CD4-positive, alpha-beta T cell treated with Interleukin-4 for 4 hours (primary cell): ENCODE data around the gene ANO3.

Experiments used
- DNase-seq: peaks from one replicate; pipeline ENCODE4 v3.0.0-alpha.2; 2020

ANO3 gene

DNA sequence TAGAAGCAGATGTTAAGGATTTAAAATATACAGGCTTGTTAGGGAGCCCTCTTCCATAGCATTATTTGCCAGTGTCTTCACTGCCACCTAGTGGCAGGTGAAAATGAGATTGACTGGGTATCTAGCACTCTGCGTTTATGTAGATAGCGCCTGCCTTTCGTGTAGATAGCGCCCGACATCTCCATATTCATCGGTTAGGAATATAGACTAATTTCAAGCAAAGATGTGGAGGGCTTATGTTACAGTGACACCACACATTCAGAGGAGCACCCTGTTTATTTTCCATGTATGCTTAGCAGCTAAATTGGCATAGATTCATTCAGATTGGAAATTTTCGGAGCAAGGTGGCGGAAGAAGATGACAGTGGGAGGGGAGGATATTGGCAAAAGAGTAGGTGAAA lies 318.0 kb downstream of the ANO3 start:
- peak; percentile 1 for DNase-seq

DNA sequence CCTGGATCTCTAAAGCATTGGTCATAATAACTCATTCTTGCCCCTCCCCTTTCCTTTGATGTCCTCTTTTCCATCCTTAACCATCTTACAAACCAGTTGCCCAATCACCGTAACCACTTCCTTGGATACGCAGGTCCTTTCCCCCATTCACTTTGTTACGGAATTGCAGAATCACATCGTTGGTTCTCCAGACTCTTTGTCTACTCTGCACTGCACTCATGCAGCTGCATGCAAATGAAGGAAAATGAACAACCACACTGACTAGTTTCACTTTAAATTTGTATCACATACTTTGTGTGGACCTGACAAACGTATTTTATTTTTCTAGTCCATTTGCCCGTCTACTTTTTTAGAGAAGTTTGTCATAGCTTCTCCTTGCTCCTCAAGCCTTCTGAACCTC lies 320.0 kb downstream of the ANO3 start:
- no peak for DNase-seq

DNA sequence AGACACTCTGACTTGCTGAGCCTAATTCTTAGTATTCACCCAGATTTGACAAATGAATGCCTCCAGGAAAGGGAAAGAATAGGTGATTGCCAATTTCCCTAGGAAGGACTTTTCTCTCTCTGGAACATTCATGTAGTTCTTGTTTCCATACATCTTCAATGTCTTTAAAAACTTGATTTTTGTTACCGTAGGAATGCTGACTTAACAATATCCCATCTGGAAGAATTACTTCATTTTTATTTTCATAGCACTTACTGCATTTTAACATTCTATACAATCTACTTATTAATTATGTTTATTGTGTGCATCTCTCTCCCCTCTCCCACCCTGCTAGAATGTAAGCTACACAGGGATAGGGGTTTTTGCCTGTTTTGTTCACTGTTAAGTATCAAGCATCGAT lies 323.4 kb downstream of the ANO3 start:
- DNase-seq: no peak

DNA sequence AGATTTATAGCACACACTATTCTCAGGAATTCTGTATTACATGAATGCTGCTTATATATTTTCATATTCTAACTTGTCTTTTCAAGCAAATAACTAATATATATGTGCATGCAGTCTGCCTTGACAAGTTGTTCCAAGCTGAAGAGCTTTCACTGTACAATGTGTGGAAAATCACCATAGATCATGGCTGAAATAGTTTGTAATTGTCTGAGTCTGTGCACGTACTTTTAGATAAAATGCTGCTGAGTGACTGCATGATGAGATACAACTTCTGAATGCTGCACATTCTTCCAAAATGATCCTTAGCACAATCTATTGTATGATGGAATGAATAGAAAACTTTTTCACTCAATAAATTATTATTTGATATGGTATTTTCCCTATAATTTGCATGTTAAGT lies 331.0 kb downstream of the ANO3 start:
- no peak for DNase-seq

DNA sequence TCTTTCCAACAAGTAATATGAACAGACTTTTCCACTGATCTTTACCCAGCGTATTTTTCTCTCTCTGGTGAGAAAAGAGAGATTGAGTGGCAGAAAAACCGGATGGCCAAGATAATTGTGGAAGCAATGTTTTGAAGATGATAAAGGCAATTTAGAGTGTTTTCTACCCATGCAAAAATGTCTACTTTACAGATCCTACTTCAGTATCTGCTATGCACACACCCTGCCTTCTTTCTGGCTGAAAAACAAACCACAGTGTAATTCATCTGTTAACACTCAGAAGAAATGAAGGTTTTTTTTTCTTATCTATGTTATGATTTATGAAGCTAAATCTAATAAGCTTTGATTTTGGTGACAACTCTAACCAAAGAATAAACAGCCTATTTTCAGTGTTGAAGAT lies 333.1 kb downstream of the ANO3 start:
- no peak for DNase-seq

DNA sequence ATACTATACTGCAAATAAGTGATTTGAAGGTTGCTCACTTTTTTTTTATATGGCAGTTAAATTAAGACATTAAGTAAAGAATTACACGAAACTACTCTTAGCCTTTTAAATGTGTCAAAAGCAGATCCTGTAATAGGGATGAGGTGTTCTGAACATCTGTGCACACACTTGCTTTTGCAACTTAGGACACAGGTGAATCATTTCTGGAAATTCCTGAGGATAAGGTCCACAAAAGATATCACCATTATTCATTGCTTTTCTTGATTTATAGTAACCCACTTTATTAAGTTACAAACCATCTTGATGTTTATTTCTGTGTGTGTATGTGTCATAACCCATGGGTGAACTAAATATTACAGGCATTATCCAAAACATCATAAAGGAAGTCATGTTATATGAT lies 334.0 kb downstream of the ANO3 start:
- no peak for DNase-seq

DNA sequence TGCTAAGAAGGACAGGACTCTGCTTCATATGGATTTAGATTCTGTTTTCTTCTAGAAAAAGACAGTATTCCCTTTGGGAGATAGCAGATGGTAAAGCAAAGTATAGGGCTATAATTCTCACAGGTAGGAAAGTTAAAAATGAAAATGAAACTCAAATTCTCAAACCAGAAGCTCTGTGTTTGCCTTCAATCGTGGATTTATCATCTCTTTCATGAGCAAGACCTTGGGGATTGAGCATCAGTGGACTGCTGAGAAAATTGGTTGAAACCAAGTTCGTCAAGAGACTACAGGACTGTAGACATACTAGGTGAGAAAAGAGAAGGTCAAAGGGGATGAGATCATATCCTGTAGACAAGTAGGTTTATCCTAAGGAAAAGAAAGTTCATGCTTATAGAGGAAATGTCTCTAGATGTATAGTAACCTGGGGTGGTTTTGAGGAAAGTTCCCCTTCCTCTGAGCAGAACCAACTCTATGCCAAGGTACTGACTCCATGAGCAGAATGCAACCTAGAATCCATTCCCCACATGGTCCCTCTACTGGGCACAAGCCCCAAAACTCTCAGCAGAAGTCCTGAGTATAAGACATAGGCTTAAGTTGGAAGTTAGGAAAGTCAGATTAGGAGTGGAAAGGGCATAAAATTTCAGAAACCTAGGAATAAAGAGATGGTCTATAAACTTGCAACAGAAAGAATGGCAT lies 343.5 kb downstream of the ANO3 start:
- no peak for DNase-seq

DNA sequence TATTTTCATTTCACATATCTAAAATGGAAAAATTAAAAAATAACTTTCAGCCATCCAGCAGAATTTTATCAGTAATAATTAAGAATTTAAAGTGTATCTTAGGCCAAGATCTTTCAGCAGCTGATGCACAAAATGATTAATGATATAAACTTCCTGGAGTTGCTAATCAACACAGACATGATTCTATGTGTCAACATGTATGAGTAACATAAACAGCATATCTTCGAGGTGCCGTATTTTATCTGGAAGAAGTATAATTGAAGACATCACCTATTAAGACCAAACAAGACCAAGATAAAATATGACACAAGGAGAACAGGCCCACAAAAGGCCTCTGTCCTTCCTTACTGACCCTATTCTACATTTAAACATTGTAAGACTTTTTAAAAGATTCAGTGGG lies 344.7 kb downstream of the ANO3 start:
- DNase-seq: no peak

DNA sequence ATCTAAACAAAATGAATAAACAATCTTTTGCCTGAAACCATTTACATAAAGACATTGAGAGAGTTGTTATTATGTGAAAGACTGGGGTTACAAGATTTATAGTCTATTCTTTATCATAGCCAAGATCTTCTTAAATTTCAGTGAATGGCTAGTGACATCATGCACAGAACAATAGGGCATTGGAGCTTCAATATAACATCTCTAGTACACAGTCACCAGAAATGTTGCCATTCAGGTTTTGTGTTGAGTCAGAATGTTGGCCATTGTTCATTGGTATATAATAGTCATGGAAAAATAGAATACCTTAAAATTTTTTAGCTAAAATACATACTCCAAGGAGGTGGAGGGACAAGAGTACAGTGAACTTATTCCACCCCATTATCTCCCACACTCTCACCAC lies 345.6 kb downstream of the ANO3 start:
- DNase-seq: no peak

DNA sequence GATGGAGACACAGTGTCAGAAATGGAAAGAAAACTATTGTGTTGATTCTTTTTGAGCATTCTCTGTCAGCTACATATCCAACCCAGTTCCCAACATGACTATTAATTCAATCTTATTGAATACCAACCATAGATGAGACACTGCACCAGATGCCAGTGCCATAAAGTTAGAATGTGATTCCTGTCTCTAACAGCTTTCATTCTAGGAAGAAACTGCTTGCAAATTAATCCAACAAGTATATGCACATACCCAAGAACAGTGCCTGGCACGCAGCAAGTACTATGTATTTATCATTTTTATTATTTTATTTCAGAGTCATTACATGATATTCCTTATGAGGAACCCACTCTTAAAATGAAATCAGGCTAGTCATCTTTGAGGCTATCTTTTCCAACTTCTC lies 355.4 kb downstream of the ANO3 start:
- DNase-seq: no peak

DNA sequence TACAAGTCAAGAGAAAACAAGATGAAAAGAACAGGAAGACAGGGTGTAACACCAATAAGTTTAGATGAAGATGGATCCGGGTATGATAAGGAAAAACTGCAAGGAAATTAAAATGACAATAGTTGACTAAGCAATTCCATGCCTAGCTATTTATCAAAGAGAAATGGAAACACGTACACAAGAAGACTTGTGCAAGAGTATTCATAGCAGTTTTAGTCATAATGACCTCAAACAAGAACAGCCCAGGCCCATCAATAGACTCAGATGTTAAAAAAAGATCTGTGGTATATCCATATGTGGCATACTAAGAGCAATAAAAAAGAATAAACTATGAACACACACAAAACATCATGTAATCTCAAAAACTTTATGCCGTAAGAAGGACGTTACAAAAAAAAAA lies 356.8 kb downstream of the ANO3 start:
- DNase-seq: no peak

DNA sequence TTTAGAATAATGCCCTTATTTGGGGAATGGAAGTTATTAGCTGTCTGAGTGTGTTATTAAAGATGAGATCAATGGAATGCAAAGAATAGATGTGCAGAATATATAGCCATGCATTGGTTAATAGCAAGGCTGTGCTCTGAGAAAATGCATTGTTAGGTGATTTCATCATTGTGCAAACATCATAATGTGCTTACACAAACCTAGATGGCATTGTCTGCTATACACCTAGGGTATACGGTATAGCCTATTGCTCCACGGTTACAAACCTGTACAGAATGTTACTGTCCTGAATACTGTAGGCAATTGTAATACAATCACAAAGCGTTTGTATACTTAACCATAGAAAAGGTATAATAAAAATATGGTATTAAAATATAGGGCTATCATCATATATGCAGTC lies 364.4 kb downstream of the ANO3 start:
- no peak for DNase-seq

DNA sequence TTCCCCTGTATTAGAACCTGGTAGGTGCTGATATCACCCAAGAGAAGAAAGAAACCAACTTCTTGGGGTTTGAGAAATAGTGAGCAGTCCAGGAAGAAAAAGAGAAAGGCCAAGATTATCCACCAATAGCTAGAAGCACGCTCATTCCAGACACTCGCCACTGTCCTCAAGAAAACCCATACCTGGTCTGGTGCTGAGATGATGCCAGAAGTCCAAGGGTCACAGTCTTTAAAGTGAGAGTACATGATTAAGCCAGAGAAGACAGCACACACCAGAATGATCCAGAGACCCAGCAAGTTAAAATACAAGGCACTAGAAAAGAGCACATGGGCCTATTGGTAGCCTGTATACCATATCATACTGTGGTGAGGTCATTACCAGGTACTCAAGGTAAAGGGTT lies 366.3 kb downstream of the ANO3 start:
- DNase-seq: no peak

DNA sequence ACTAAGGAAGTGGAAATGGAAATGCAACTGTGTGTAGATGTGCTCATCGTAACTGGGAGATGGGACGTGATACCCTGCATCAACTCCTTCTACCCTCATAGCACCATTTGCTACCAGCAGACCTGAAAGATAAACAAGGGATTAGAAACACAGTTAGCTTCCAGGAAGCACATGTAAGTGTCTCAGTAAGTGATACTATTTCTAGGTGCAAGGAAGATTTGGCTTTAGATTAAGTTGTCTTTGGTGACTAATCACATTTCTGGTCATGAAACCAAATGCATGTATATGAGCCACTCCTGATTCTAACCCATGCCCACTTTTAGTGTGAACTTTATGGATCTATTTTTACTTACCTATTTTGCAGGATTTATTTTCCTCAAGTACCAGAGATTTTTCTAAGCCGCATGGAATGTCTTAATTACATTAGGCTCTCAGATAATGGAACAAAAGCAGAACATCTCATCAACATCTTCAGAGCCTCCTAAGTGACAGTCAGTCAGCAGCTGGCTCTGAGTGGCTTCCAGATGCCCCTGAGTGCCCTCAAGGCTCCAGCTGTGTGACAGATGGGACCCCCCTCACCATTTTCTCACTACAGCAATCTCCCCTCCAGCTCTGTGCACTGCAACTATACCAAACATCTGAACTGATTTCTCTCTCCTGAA lies 368.8 kb downstream of the ANO3 start:
- DNase-seq: no peak

DNA sequence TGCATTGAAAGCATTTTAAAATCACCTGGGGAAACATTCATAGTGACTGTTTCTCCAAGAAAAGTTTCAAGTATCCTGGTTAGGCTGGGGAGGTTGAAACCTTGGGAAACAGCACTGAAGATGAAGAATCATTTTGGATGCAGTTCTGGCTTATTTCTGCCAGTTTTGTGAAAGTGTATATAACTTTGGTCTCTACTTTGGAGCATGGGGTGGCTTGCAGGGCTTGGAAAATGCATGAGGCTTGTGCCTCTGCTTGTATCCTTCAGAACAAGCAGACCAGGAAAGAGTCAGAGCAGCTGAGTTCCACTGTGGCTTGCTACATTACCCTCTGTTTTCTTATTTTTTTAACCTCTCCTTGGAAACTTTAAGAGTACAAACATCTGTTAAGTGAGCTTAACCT lies 370.5 kb downstream of the ANO3 start:
- DNase-seq: no peak

DNA sequence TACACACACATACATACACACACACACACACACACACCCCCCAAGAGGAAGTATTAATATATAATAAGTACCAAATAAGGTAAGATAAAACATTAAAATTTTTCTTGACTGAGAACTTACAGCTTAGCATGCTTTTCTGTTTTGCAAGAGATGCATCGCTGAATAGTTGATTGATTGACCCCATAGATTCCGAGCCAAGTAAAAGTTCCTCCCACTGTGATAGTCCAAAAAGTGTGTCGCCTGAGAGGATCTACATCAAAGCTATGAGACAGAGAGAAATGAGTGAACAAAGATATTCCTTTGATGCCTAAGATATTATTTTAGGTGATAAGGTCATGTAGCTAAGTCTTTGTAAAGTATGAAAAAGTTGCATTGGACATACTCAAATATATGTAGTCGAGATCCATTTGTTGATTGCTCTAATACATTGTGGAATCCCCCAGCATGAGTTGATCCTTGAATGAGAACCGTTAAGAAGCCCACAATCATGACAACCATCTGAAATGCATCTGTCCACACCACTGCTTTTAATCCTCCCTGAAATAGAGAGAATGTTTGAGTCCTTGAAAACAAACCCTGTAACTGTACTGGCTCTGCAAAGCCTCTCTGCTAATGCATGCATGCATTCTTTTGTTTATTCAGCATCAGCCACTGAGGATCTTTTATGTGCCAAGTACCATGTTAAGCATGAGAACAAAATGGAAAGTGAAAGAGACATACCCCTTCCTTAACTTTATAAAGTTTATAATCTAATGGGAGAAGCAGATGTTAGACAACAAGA lies 371.7 kb downstream of the ANO3 start:
- DNase-seq: no peak

DNA sequence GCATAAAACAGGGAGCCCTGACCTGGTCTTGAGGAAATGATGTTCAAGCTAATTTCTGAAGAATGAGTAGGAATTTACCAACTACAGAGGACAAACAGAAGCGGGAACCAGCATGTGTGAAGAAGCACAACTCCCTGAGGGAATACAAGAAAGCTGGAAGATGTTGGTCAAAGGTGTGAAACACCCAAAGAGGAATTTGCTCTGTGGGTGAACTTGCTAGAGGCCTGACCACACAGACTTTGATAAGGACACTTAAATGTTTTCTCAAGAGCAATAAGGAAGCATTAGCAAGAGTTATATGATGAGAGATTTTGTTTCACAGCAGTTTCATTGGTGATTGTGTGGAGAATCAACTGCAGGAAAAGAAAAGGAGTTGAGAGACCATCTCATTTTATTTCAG lies 372.3 kb downstream of the ANO3 start:
- no peak for DNase-seq

DNA sequence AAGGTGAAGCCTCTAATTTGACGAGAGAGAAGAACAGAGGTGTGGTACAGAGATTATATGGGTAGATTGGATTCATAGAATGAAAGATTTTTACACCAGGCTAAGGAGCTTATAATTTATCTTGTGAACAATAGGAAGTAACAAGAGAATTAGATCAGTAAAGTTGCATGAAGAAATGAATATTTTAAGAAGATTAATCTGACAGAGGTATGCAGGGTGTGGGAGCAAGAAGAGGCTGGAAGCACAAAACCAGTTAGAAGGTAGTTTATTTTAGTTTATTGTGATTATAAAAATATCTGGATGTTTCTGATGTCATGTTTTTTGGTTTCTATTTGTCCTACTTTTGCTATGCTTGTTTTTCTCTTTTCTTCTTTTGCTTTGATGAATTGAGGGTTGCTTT lies 374.3 kb downstream of the ANO3 start:
- no peak for DNase-seq

DNA sequence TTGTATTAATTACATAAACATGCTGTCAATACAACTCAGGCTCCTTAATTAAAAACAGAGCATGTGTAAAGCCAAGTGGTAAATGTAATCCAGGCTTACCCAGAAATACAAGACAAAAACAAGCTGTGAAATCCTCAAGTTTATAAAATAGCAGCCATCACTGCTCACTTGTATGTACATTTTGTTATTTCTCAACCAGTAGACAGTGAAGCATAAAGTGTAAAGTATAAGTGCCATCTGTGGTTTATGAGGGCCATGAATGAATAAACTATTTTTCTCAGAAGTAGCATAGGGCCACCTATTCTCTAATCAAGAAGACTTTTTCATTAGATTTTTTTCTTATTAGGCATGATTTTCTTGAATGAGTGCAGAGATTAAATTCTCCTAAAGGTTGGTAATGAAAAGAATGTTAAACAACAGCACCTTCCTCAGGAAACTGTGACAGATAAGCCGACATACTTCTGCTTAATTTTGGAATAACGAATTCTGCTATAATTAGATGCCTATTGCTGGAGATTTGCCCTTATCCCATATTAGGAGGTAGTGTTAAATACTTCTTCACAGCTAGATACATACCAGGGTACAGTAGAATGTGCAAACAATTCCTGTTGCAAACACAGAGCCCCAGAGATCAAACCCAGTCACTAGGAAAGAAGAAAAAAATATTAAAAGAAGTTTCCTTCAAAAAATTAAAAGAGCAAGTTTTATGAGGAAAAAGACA lies 377.0 kb downstream of the ANO3 start:
- no peak for DNase-seq

DNA sequence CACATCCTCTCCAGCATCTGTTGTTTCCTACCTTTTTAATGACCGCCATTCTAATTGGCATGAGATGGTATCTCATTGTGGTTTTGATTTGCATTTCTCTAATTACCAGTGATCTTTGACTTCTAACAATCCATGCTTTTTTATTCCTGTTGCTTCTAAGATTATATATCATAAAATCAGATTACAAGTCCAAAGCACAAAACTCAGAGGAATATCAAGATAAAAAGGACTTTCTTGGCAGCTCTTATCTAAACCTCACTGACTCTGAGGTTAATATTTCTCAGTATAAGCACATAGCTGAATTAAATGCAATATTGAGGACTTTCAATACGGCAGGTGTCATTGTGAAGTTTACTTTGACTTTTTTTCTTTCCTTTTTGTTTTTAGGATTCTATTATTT lies 378.6 kb downstream of the ANO3 start:
- DNase-seq: no peak

DNA sequence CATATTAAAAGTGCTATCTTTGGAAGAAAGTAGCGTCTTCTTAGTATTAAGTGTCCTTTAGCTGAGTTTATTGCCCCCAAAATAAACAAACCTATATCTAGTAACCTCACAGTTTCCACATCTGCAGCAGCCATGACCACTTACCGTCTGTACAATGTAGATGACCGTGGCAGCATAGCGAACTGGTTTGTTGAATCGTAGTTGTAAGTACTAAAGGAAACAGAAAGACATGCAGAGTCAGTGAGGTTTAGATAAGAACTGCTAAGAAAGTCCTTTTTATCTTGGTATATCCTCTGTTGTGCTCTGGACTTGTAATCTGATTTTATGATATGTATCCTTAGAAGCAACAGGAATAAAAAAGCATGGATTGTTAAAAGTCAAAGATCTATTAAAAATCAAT lies 380.6 kb downstream of the ANO3 start:
- DNase-seq: no peak
